Fibroblast of pulmonary artery (primary cell): ENCODE measurements around the gene ZYX.
A peak's percentile ranks its signal among the peaks of the same experiment; 100 is the strongest.

ENCODE experiments used
- DNase-seq: peaks from one replicate; pipeline ENCODE4 v3.0.0-alpha.2; 2010; ENCODE audit warnings: low read depth
- H3K4me3 ChIP-seq: replicated peaks from 2 replicates; pipeline ENCODE4 v1.5.1; 2011; ENCODE audit warnings: low read depth, mild to moderate bottlenecking, control low read depth, low read length, moderate library complexity
- TF ChIP-seq, protein P1 (sequence below): IDR thresholded peaks from 2 replicates; pipeline ENCODE4 v1.5.1; 2011; ENCODE audit warnings: mild to moderate bottlenecking, control low read depth, low read length, inconsistent platforms; ENCODE audit errors: missing control alignments

Gene ZYX

GRCh38 chr7:143426479-143427142 is 45.5 kb downstream of the ZYX start:
- H3K4me3 ChIP-seq, result no peak overlapping the region
- TF ChIP-seq, protein P1, sequence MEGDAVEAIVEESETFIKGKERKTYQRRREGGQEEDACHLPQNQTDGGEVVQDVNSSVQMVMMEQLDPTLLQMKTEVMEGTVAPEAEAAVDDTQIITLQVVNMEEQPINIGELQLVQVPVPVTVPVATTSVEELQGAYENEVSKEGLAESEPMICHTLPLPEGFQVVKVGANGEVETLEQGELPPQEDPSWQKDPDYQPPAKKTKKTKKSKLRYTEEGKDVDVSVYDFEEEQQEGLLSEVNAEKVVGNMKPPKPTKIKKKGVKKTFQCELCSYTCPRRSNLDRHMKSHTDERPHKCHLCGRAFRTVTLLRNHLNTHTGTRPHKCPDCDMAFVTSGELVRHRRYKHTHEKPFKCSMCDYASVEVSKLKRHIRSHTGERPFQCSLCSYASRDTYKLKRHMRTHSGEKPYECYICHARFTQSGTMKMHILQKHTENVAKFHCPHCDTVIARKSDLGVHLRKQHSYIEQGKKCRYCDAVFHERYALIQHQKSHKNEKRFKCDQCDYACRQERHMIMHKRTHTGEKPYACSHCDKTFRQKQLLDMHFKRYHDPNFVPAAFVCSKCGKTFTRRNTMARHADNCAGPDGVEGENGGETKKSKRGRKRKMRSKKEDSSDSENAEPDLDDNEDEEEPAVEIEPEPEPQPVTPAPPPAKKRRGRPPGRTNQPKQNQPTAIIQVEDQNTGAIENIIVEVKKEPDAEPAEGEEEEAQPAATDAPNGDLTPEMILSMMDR, result no peak
- no peak for DNase-seq

GRCh38 chr7:143429770-143430698 is 48.9 kb downstream of the ZYX start:
- TF ChIP-seq, protein P1, result no peak
- DNase-seq, result peak; percentile 17
- no peak overlapping the region for H3K4me3 ChIP-seq

DNA sequence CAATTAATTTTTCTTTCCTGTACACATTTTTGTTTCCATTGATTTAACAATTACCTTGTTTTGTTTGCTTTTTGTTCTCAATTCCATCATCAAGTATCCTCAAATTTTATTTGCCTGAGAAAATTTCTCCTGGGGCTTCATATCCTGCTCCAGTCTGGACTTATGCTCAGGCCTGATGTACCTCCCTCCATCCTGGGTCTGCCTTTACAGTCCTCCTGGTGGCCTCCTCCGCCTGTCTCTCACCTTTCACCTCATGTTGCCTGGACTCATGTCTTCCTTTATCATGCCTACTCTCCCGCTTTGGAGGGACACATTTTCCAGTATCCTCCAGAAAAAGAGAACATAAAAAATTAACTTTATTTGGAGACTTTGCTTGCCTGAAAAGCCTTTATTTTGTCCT is 50.0 kb downstream of the ZYX start:
- H3K4me3 ChIP-seq, result no peak overlapping the region
- TF ChIP-seq, protein P1, result no peak
- no peak for DNase-seq

DNA sequence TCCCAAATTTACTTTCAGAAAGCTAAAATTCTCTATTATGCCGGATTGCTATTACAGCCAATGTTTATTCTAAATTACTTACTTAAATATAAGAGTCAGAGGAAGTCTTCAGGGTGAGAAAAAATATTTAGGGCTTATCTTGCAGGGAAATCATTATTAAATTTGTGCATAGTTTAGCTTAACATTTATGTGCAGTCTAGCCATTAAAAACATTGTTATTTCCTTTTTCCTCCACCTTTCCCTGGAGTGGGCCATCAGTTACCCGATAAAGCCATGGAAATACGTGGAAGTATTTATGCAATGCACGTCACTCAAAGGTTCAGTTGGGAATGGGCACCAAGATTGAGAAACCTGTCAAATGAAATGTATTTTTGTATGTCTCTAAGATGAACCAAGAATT is 52.6 kb downstream of the ZYX start:
- DNase-seq, result no peak
- no peak overlapping the region for H3K4me3 ChIP-seq
- TF ChIP-seq, protein P1, result no peak

GRCh38 chr7:143434660-143435059 is 53.5 kb downstream of the ZYX start:
- TF ChIP-seq, protein P1, result no peak
- H3K4me3 ChIP-seq, result no peak overlapping the region
- peak; percentile 64 for DNase-seq

DNA sequence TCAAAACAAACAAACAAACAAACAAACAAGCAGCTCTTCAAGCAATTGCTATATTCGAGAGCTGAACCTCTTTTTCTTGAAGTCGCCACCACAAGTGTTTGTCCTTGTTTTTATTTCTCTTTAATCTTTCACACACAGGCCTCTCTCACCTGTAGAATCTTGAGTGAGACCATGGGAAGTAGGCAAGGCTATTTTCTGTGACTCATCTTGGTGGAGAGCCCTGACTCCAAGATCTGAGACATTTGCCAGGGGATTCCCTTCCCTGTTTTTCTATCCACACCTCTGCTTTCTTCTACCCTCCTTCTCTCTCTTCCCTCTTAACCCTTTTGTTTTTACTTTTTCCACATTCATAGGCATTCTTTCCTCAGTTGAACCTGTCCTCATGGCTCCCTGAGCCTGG is 54.1 kb downstream of the ZYX start:
- TF ChIP-seq, protein P1, result no peak
- H3K4me3 ChIP-seq, result no peak overlapping the region
- DNase-seq, result no peak
